Activated T-helper 17 cell treated with anti-CD3 and anti-CD28 coated beads, Interleukin-2, amount 50 U/mL, for 72 hours (primary cell): Measurements from ENCODE around the gene PRSS33. TPM values are rescaled to one million over a fixed set of nuclear protein-coding genes. Genes with fewer than 3 reads are reported as not detected.

Source experiments
- ATAC-seq: fragments of 150-1000 bp; cut with Tn5 transposase; replicated peaks from 2 replicates; pipeline ENCODE4 v1.10.0; 2021; ENCODE audit warnings: mild to moderate bottlenecking, moderate library complexity
- H3K27ac Mint-ChIP-seq: one replicate; pipeline ENCODE4 v1.8.0; 2022; ENCODE audit warnings: mixed read lengths
- H3K27me3 Mint-ChIP-seq: one replicate; pipeline ENCODE4 v1.8.0; 2022; ENCODE audit warnings: mixed read lengths
- H3K36me3 Mint-ChIP-seq: one replicate; pipeline ENCODE4 v1.8.0; 2022; ENCODE audit warnings: low read depth, mild to moderate bottlenecking, mixed read lengths
- H3K4me1 Mint-ChIP-seq: one replicate; pipeline ENCODE4 v1.8.0; 2022; ENCODE audit warnings: mixed read lengths
- H3K4me3 Mint-ChIP-seq: one replicate; pipeline ENCODE4 v1.8.0; 2022; ENCODE audit warnings: mild to moderate bottlenecking, mixed read lengths
- H3K9me3 Mint-ChIP-seq: one replicate; pipeline ENCODE4 v1.8.0; 2022; ENCODE audit warnings: mixed read lengths
- total RNA-seq, 2 donors: library from RNA; stranded (reverse); gene quantifications; one replicate each; pipeline ENCODE4 v1.2.3, GENCODE V29; 2022

PRSS33 gene
- total RNA-seq, 2 donors from 2014 or later = not detected

- H3K9me3 Mint-ChIP-seq = no peaks in the 10 kb centered on the region
- H3K36me3 Mint-ChIP-seq = no peaks in the 10 kb centered on the region
- no peaks in the 10 kb centered on the region for H3K4me1 Mint-ChIP-seq
- no peak overlapping the region for H3K4me3 Mint-ChIP-seq
- no peak overlapping the region for H3K27ac Mint-ChIP-seq
- ATAC-seq = no peak
- H3K27me3 Mint-ChIP-seq = peaks cover 5% of the 10 kb centered on the region
Observed at GRCh38 chr16:2826591-2827373, 39.4 kb upstream of the PRSS33 start.

- no peaks in the 10 kb centered on the region for H3K9me3 Mint-ChIP-seq
- ATAC-seq = no peak
- no peaks in the 10 kb centered on the region for H3K36me3 Mint-ChIP-seq
- no peak overlapping the region for H3K27ac Mint-ChIP-seq
- H3K27me3 Mint-ChIP-seq = peaks cover 6% of the 10 kb centered on the region
- no peak overlapping the region for H3K4me3 Mint-ChIP-seq
- H3K4me1 Mint-ChIP-seq = no peaks in the 10 kb centered on the region
Observed at GRCh38 chr16:2825906-2826305, 38.5 kb upstream of the PRSS33 start.

GRCh38 chr16:2825049-2825742, 37.8 kb upstream of the PRSS33 start:
- Mint-ChIP-seq H3K4me3 (no peak overlapping the region), H3K9me3 (no peaks in the 10 kb centered on the region), H3K27me3 (peaks cover 5% of the 10 kb centered on the region), H3K27ac (peak overlapping the region; percentile 54), H3K36me3 (no peaks in the 10 kb centered on the region), H3K4me1 (no peaks in the 10 kb centered on the region)
- ATAC-seq = no peak

- H3K4me1 Mint-ChIP-seq = no peaks in the 10 kb centered on the region
- peaks cover 5% of the 10 kb centered on the region for H3K27me3 Mint-ChIP-seq
- H3K4me3 Mint-ChIP-seq = no peak overlapping the region
- H3K9me3 Mint-ChIP-seq = no peaks in the 10 kb centered on the region
- no peaks in the 10 kb centered on the region for H3K36me3 Mint-ChIP-seq
- peak overlapping the region; percentile 54 for H3K27ac Mint-ChIP-seq
- ATAC-seq = no peak
Observed at GRCh38 chr16:2824626-2825025, 37.3 kb upstream of the PRSS33 start.

GRCh38 chr16:2822496-2822895, 35.1 kb upstream of the PRSS33 start:
- no peaks in the 10 kb centered on the region for H3K4me1 Mint-ChIP-seq
- no peak overlapping the region for H3K4me3 Mint-ChIP-seq
- H3K9me3 Mint-ChIP-seq = no peaks in the 10 kb centered on the region
- peaks cover 5% of the 10 kb centered on the region for H3K27me3 Mint-ChIP-seq
- no peaks in the 10 kb centered on the region for H3K36me3 Mint-ChIP-seq
- no peak for ATAC-seq
- H3K27ac Mint-ChIP-seq = no peak overlapping the region

GRCh38 chr16:2822158-2822495, 34.8 kb upstream of the PRSS33 start:
- H3K4me3 Mint-ChIP-seq = no peak overlapping the region
- H3K27me3 Mint-ChIP-seq = peaks cover 5% of the 10 kb centered on the region
- no peak overlapping the region for H3K27ac Mint-ChIP-seq
- H3K4me1 Mint-ChIP-seq = no peaks in the 10 kb centered on the region
- ATAC-seq = no peak
- no peaks in the 10 kb centered on the region for H3K9me3 Mint-ChIP-seq
- no peaks in the 10 kb centered on the region for H3K36me3 Mint-ChIP-seq

GRCh38 chr16:2821487-2822157, 34.3 kb upstream of the PRSS33 start:
- no peak for ATAC-seq
- Mint-ChIP-seq H3K4me1 (no peaks in the 10 kb centered on the region), H3K36me3 (no peaks in the 10 kb centered on the region), H3K9me3 (no peaks in the 10 kb centered on the region), H3K27me3 (peaks cover 5% of the 10 kb centered on the region), H3K4me3 (no peak overlapping the region), H3K27ac (no peak overlapping the region)

GRCh38 chr16:2820836-2821486, 33.6 kb upstream of the PRSS33 start:
- Mint-ChIP-seq H3K27ac (no peak overlapping the region), H3K27me3 (peaks cover 5% of the 10 kb centered on the region), H3K9me3 (no peaks in the 10 kb centered on the region), H3K36me3 (no peaks in the 10 kb centered on the region), H3K4me1 (no peaks in the 10 kb centered on the region), H3K4me3 (no peak overlapping the region)
- ATAC-seq = no peak

GRCh38 chr16:2819939-2820835, 32.8 kb upstream of the PRSS33 start:
- H3K9me3 Mint-ChIP-seq = no peaks in the 10 kb centered on the region
- H3K4me3 Mint-ChIP-seq = no peak overlapping the region
- peaks cover 5% of the 10 kb centered on the region for H3K27me3 Mint-ChIP-seq
- no peaks in the 10 kb centered on the region for H3K36me3 Mint-ChIP-seq
- H3K4me1 Mint-ChIP-seq = no peaks in the 10 kb centered on the region
- ATAC-seq = no peak
- H3K27ac Mint-ChIP-seq = no peak overlapping the region

- Mint-ChIP-seq H3K27ac (no peak overlapping the region), H3K9me3 (no peaks in the 10 kb centered on the region), H3K27me3 (peaks cover 5% of the 10 kb centered on the region), H3K4me3 (no peak overlapping the region), H3K36me3 (no peaks in the 10 kb centered on the region), H3K4me1 (no peaks in the 10 kb centered on the region)
- ATAC-seq = no peak
Observed at GRCh38 chr16:2819179-2819938, 32.0 kb upstream of the PRSS33 start.

GRCh38 chr16:2818272-2818876, 31.0 kb upstream of the PRSS33 start:
- Mint-ChIP-seq H3K9me3 (no peaks in the 10 kb centered on the region), H3K27ac (no peak overlapping the region), H3K4me1 (no peaks in the 10 kb centered on the region), H3K4me3 (no peak overlapping the region), H3K36me3 (no peaks in the 10 kb centered on the region), H3K27me3 (peaks cover 8% of the 10 kb centered on the region)
- ATAC-seq = no peak

- H3K4me3 Mint-ChIP-seq = no peak overlapping the region
- ATAC-seq = no peak
- no peak overlapping the region for H3K27ac Mint-ChIP-seq
- H3K9me3 Mint-ChIP-seq = no peaks in the 10 kb centered on the region
- H3K27me3 Mint-ChIP-seq = peaks cover 8% of the 10 kb centered on the region
- H3K36me3 Mint-ChIP-seq = no peaks in the 10 kb centered on the region
- no peaks in the 10 kb centered on the region for H3K4me1 Mint-ChIP-seq
Observed at GRCh38 chr16:2817340-2818271, 30.2 kb upstream of the PRSS33 start.
